Measurements from ENCODE around the gene CEACAM7.

DNA sequence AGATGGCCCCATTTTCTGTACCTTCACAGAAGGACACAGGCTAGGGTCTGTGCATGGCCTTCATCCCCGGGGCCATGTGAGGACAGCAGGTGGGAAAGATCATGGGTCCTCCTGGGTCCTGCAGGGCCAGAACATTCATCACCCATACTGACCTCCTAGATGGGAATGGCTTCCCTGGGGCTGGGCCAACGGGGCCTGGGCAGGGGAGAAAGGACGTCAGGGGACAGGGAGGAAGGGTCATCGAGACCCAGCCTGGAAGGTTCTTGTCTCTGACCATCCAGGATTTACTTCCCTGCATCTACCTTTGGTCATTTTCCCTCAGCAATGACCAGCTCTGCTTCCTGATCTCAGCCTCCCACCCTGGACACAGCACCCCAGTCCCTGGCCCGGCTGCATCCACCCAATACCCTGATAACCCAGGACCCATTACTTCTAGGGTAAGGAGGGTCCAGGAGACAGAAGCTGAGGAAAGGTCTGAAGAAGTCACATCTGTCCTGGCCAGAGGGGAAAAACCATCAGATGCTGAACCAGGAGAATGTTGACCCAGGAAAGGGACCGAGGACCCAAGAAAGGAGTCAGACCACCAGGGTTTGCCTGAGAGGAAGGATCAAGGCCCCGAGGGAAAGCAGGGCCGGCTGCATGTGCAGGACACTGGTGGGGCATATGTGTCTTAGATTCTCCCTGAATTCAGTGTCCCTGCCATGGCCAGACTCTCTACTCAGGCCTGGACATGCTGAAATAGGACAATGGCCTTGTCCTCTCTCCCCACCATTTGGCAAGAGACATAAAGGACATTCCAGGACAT, 7.0 kb upstream of the CEACAM7 start:
- TF ChIP-seq POLR2AphosphoS5 (IDR thresholded peaks at IDR 0.05; ENCODE audit: low read depth, low read length), result no peak
- TF ChIP-seq TAF1 (IDR thresholded peaks at IDR 0.05; ENCODE audit: low read depth, low read length), result no peak

Data from GM12891 (cell line).